LNCAP (cell line): Measurements from ENCODE around the gene TNFRSF9.

ENCODE experiments used
- CTCF ChIP-seq: fragments of 450-650 bp; IDR thresholded peaks from 2 replicates; pipeline ENCODE4 v1.5.1; 2017; ENCODE audit warnings: mild to moderate bottlenecking

TNFRSF9 gene

DNA sequence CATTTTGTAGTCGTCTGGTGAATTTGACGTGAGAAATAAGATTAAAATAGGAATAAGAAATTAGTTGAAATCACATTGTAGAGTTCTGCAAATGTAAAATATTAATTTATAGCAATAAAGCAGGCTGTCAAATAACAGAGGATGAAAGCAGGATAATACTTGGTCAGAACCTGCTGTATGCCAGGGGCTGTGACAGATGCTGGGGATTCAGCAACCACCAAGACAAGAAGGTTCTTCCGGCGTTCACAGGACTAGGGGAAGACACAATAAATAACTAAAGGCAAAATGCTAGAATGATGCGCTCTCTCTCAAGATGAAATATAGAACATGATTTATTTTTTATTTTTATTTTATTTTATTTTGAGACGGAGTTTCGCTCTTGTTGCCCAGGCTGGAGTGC, 14.0 kb upstream of the TNFRSF9 start:
- no peak for TF ChIP-seq CTCF

- TF ChIP-seq CTCF, result no peak
These were observed 13.4 kb upstream of the TNFRSF9 start for GRCh38 chr1:7953850-7954609.

DNA sequence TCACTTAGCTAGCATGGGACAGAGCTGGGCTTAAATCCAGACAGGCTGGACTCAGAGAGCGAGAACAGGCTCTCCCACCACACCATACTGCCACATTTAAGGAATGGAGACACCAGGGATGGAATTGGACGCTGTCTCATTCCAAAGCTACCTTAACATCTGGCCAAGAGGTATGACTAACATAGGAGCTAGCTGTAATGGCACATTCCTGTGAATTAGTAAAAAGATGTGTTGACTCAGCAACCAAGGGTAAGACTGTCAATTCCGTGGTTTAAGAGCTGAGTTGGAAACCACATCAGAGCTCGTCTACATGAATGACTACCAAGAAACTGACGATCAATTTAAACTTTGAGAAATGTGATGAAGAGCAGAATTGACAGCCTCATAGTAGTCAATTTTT, 8.3 kb upstream of the TNFRSF9 start:
- no peak for TF ChIP-seq CTCF

GRCh38 chr1:7943251-7943650, 2.6 kb upstream of the TNFRSF9 start:
- TF ChIP-seq CTCF, result no peak

- no peak for TF ChIP-seq CTCF
These were observed 1.7 kb upstream of the TNFRSF9 start for GRCh38 chr1:7942214-7942921.

DNA sequence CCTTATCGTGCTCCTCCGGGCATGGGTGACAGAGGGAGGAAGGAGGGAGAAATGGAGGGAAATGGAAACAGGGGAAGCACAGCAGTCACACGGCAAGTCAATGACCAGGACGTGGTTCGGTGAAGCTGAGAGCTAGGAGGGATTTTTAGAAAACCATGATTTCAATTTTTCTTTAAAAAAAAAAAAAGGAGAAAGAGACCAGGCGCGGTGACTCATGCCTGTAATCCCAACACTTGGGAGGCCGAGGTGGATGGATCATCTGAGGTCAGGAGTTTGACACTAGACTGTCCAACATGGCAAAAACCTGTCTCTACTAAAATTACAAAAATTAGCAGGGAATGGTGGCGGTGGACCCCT, 776 bp upstream of the TNFRSF9 start:
- no peak for TF ChIP-seq CTCF

DNA sequence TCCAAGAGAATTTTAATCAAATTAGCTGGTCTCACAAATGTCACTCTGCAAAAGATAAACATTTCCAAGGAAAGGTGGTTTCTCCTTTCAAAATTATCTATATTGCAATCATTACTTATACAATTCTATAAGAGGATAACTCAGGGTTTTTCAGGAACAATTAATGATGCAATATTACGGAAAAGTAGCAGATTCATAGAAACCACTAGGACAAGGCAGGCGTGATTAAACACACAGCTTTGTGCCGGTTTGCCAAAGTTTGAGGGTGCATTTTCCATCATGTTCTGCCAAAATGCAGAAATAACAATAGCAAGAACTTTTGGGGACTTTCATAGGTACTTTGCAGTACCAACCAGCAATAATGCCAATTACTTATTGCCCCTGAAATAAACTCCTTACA, 605 bp downstream of the TNFRSF9 start:
- no peak for TF ChIP-seq CTCF
